ENCODE data around the gene BHLHE40.
A peak's percentile ranks its signal among the peaks of the same experiment; 100 is the strongest.

Gene BHLHE40

DNA sequence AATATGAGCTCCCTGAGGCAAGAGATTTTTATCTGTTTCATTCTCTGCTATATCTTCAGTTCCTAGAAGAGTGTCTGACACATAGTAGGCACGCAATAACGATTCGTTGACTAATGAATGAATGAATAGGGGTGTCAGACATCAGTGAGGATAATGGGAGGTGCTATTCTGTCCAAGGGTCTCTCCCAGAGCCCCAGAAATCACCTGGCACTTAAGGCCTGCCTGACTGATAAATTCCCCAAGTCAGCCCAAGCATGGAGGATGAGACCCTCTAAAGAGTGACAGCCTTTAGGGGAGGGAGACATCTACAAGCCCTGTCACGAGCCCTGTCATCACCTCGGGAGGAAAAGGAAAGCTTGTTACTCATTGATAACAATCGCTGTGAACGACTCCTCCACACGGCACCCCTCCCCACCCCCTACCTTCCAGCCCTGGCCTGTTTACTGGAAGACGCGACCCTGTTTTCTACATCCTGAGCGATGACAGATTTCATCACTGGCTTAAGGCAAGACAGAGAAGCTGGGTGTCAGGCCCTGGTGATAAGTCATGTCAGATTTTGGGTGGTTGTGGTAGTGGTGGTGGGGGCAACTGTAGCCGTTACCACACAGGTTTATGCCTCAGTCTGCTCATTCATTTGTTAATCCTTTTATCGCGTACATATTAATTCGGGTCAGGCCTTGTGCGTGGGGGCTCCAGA is 23.1 kb downstream of the BHLHE40 start:
- peak; percentile 68 to 71 for DNase-seq

DNA sequence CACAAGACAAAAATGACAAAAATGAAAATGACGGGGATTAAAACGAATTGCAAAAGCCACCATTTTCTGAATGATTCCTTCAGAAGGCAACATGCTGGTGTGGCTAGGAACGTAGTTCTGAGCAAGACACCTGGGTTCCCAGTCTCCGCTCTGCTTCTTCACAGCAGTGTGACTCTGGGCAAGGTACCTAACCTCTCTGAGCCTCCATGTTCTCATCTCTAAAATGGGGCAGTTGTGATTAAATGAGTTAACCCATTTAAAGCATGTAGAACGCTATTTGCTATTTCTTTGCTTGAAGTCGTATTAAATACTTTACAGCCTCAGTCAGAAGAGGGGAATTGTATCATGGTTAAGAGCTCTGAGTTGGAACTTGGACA is 23.6 kb downstream of the BHLHE40 start:
- DNase-seq, result no peak

DNA sequence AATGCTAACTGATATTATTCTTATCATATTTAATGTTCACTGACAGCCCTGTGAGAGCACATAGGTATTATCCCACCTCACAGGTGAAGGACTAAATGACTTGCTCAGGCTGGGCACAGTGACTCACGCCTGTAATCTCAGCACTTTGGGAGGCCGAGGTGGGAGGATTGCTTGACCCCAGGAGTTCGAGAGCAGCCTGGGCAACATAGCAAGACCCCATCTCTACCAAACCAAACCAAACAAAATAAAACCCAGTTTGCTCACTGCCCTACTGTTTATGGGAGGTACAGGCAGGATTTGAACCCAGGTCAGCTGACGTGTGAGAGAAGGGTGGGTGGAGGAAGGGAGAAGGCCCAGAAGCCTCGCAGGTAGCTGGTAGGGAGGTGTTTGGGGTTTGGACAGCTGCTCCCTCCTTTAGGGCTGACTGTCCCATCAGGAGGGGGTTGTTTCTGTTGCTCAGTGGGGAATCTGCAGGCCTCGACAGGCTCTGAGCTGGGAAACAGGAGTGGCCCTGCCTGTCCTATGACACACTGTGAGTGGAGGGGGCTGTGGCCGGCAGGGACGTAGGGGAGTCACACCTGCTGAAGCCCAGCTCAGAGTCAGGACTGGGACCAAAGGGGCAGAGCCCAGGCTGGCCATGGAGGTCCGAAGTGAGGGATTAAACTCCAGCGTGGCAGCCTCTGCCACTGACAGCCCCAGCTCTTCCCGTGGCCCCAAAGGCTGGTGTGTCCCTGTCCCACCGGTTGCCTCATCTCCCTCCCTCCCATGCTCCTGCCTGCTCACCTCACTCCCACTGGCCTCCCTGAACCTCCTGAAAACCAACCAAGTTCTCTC is 25.3 kb downstream of the BHLHE40 start:
- DNase-seq, result no peak

GRCh38 chr3:5005367-5005766 is 26.1 kb downstream of the BHLHE40 start:
- DNase-seq, result no peak

DNA sequence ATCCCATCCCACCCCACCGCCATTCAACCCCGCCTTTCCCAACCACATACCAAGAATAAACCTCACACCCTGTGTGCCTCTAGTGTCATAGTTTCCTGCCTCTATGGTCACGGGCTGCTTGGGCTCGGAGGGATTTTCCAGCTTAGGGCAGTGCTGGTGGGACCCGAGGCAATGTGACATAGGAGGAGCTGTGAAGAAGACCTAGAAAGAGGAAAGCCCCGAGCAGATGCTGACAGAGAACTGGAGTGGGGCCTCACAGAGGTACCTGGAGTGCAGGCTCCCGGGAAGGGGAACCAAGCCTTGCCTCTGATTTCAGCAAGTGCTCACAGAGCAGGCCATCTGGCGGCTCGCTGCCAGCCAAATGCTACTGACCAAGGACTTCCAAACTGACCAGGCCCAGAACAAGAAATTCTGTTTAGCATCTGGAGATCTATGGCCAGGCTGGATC is 27.5 kb downstream of the BHLHE40 start:
- peak; percentile 75 to 85 for DNase-seq

- no peak for DNase-seq
These were observed 28.6 kb downstream of the BHLHE40 start for GRCh38 chr3:5007873-5008272.

- DNase-seq, result no peak
These were observed 30.4 kb downstream of the BHLHE40 start for GRCh38 chr3:5009506-5010109.

GRCh38 chr3:5010140-5010539 is 30.9 kb downstream of the BHLHE40 start:
- DNase-seq, result no peak

DNA sequence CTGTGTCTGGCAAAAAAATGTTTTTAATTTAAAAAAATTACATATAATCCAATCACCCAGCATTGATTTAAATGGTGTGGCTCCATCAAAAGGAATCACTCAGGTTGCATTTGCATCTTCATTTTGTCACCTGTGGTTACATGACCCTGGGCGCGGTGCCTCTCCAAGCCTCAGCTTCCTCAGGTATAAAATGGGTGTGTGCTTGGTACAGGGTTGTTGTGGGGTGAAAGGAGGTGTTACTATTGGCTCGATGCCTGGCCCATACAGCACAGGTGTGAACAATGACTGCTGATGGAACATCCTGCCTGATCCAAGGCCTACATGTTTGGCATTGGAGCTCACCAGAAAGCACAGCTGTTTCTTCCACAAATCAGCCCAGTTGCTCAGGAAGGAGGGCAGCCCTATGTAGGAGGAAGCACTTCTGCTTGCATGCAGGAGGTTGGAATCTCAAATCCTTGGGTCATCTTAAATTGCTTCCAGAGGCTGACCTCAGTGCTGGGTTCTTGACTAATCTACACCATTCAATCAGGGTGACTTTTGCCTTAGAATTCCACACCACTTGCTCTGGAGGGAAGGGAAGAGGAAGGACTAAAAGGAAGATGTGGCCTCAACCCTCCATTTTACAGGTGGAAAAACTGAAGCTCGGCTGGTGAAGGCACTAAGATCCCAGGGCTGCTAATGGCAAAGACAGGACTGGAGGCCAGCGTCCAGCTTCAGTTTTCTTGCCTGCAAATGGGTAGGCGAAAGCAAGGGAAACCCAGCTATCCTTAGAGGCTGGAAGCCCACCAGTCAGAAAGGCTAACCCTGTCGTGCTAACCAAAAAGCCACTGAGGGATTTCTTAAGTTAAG is 31.7 kb downstream of the BHLHE40 start:
- DNase-seq, result no peak

DNA sequence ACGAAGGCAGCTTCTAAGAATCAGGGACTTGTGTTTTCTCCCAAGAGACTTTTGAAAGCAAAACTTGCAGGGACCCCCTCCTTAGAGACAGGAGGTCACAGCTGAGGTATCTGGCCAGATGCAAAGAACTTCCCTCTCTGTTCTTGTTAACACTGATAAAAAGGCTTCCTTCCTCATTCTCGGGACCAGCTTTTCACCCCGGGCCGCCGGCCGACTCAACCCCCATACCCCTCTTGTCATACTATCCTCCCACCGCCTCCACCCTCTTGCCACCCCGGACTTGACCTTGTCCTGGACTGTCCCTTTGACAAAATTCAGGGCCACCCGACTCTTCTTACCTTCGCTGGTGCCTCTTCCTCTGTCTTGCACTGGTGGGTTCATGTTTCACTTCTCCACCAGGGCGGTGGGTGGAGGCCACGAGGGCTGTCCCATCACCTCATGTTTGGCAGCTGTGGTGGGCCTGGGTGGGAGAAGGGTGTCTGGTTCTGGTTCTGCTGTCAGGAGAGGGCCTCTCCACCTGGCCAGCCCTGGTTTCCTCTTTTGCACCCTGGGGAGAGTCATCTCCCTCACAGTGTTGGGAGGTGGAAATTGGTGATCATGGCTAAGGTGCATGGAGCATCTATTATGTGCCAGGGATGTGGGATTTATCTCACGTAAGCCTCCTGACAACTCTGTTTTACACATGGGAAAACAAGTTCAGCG is 32.5 kb downstream of the BHLHE40 start:
- no peak for DNase-seq

GRCh38 chr3:5012367-5012766 is 33.1 kb downstream of the BHLHE40 start:
- DNase-seq, result no peak

DNA sequence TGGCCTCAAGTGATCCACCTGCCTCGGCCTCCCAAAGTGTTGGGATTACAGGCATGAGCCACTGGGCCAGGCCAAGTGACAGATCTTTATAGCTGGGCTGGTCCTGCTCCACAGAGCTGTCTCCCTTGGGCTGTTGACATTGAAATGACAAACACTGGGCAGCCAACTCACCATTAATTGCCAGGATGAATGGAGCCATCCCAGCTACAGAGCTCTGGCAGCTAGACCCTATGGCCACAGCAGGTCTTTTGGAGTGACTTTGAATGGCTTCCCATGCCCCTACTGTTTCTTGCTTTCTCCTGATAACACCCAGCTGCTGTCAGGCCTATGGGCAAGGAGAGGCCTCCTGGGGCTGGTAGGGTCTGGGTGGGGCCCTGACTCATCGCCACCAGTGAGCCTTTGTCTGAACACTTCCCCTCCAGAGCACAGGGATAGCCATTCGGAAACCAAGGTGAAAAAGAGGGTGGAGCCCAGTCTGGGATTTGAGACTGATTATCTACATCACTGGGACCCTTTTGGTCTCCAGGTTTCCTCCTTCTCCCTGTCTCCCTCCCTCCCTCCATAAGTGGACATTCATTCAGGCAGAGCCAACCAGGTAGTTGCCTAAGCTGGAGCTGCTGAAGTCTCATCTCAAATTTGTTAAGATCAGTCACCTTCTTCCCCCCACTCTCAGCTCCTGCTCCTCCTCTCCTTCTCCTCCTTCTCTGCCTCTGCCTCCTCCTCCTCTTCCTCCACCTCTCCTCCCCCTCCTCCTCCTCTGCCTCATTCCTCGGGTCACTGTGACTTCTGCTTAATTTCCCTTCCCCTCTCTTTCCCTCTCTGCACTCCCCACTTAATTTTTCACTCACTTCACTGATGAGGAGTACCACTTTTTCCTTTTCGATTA is 34.0 kb downstream of the BHLHE40 start:
- no peak for DNase-seq

DNA sequence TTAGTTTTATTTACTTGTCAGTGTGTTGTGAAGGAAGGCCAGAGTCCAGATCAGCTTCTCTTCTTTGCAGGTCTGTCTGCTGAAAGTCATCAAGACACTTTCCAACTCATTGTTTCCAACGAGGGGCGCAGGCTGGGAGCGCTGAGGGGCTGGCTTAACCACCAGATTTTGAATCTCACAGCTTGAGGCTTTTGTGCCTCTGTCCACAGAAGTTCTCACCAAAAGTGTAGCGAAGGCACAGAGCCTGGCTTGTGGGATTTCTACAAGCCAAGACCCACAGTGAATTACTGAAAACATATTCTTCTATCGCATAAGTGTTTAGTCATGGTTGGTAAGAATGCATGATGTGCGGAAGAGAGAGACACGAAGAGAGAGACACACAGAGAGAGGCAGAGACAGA is 35.2 kb downstream of the BHLHE40 start:
- DNase-seq, result no peak

DNA sequence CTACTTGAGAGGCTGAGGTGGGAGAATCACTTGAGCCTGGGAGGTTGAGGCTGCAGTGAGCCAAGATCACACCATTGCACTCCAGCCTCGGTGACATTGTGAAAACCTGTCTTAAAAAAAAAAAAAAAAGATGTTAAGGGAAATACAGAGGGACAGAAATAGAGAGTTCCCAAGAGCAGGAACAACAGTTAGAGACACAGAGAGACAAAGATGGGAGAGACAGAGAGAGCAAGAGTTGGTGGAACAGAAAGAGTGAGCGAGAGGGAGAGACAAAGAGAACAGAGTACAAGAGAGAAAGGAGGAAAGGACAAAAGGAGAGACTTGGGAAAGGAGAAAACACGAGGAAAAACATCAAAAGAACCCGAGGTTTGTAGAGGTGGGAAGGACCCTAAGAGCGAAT is 35.8 kb downstream of the BHLHE40 start:
- no peak for DNase-seq

DNA sequence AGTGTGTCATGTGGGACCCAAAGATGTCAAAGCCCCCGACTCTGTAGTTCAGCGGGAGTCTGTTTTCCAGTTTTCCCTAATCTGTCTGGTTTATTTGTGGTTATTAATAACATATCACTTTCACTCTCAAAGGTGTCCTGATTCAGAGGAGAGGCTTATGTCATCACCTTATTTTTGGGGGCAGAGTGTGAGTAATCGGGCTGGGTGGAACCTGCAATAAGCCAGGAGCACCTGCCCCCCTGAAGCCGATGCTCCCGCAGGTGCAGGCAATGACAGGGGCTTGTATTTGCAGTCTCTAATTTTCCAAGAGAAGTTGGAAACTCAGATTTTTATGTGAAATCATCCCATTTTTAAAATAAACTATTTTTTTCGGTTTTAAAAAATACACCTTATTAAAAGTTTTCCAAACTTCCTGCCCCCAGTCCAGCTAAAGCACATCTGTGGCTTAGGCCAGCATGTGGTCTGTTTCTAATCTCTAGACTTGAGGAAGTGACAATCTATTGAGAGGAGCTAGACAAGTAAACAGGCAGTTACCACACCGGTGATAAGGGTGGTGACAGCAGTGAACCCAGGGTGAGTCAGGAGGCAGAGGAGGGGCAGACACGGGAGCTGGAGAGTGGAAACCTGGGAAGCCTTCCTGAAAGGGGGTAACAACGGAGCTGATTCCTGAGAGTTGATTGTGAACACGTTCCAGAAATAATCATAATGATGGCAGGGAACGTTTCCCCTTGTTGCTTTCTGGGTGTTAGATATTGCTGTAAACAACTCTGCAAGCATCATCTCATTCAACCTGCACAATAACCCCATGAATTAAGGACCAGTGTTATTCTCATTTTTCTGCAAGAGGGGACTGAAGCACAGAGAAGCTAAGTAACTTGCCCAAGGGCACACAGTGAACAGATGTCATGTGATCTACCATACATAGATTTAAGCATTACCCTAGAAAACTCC is 37.2 kb downstream of the BHLHE40 start:
- peak in 1 of 2 experiments; percentile 46 for DNase-seq

- DNase-seq, result no peak
These were observed 38.8 kb downstream of the BHLHE40 start for GRCh38 chr3:5017925-5018531.

- DNase-seq, result peak; percentile 79 to 85
These were observed 40.4 kb downstream of the BHLHE40 start for GRCh38 chr3:5019411-5020241.

- DNase-seq, result no peak
These were observed 41.0 kb downstream of the BHLHE40 start for GRCh38 chr3:5020242-5020722.

All from activated CD4-positive, alpha-beta T cell treated with anti-CD3 and anti-CD28 coated beads, Interleukin-2, amount 50 U/mL, for 48 hours (primary cell).